H1 (cell line): ENCODE results near the gene RAVER2. TPM values are rescaled to one million over a fixed set of nuclear protein-coding genes. Genes with fewer than 3 reads are reported as not detected.

Experiments
- CTCF ChIA-PET: fragments of 300-600 bp; sonication (Branson Sonifier 250); formaldehyde crosslinking; loops from one replicate; lab custom pipeline; 2021; ENCODE audit not compliant: partially characterized antibody; lab: Charles Lee
- POLR2A ChIA-PET: fragments of 300-600 bp; sonication (Branson Sonifier 250); formaldehyde crosslinking; loops from one replicate; lab custom pipeline; 2021; ENCODE audit warnings: inconsistent platforms; ENCODE audit not compliant: partially characterized antibody; lab: Charles Lee
- DNase-seq, 2 experiments: peaks; one replicate each; pipeline versions ENCODE4 v3.0.0 to v3.0.0-alpha.2; 2010 to 2022; ENCODE audit warnings: low spot score in 2 of 2, low read depth in 1 of 2, mixed read lengths in 1 of 2
- FAIRE-seq: peaks from 2 replicates; lab custom pipeline; 2011; peaks lifted over from hg19 to GRCh38; lab: Jason Lieb, UNC
- H2AFZ ChIP-seq: 2 replicates; pipeline ENCODE4 v1.8.1; 2012; ENCODE audit warnings: low read length, inconsistent platforms
- H2AK5ac ChIP-seq: 2 replicates; pipeline ENCODE4 v1.6.1; 2013; ENCODE audit warnings: low read depth, low read length
- H2BK120ac ChIP-seq: replicated peaks from 2 replicates; pipeline ENCODE3; 2013; ENCODE audit warnings: low read depth, low read length, inconsistent platforms
- H2BK12ac ChIP-seq: 2 replicates; pipeline ENCODE4 v1.6.1; 2013; ENCODE audit warnings: low read depth, low read length
- H2BK15ac ChIP-seq: 2 replicates; pipeline ENCODE4 v1.6.1; 2013; ENCODE audit warnings: low read length
- H2BK20ac ChIP-seq: 2 replicates; pipeline ENCODE4 v1.6.1; 2013; ENCODE audit warnings: low read length
- H2BK5ac ChIP-seq: 2 replicates; pipeline ENCODE4 v1.6.1; 2013; ENCODE audit warnings: low read depth, low read length
- H3K14ac ChIP-seq: 2 replicates; pipeline ENCODE4 v1.6.1; 2013; ENCODE audit warnings: inconsistent platforms; ENCODE audit not compliant: insufficient read length
- H3K18ac ChIP-seq: 2 replicates; pipeline ENCODE4 v1.6.1; 2013; ENCODE audit warnings: low read length; ENCODE audit errors: extremely low read depth
- H3K23ac ChIP-seq: 2 replicates; pipeline ENCODE4 v1.6.1; 2013; ENCODE audit warnings: inconsistent platforms; ENCODE audit not compliant: insufficient read length
- H3K23me2 ChIP-seq: 2 replicates; pipeline ENCODE4 v1.6.1; 2013; ENCODE audit warnings: low read depth, low read length
- H3K27ac ChIP-seq: 2 replicates; pipeline ENCODE4 v1.6.1; 2011; ENCODE audit warnings: low read depth, low read length, inconsistent platforms
- H3K27me3 ChIP-seq, 4 experiments: replicated peaks in 1 of 4; 1 replicate in 1 of 4; 2 replicates in 3 of 4; pipeline versions ENCODE4 v1.6.1 to v1.8.1; 2011 to 2013; ENCODE audit warnings: low read length in 3 of 4, mild to moderate bottlenecking in 3 of 4, inconsistent platforms in 2 of 4, mixed read lengths in 2 of 4, moderate library complexity in 1 of 4; ENCODE audit not compliant: control insufficient read depth in 3 of 4, insufficient read depth in 3 of 4; ENCODE audit errors: extremely low read depth in 1 of 4
- H3K36me3 ChIP-seq, 4 experiments: 2 replicates each; pipeline versions ENCODE4 v1.6.1 to v1.8.1; 2011 to 2013; ENCODE audit warnings: mild to moderate bottlenecking in 4 of 4, low read length in 3 of 4, moderate library complexity in 2 of 4, control low read depth in 1 of 4, inconsistent platforms in 1 of 4; ENCODE audit not compliant: insufficient read depth in 4 of 4, control insufficient read depth in 2 of 4
- H3K4ac ChIP-seq: replicated peaks from 2 replicates; pipeline ENCODE3; 2013; ENCODE audit warnings: low read length, low read depth, mixed read lengths, inconsistent platforms; ENCODE audit not compliant: insufficient read length
- H3K4me1 ChIP-seq, 4 experiments: replicated peaks in 1 of 4; 1 replicate in 1 of 4; 2 replicates in 3 of 4; pipeline versions ENCODE4 v1.6.1 to v1.8.1; 2011 to 2013; ENCODE audit warnings: low read length in 3 of 4, inconsistent platforms in 2 of 4, mixed read lengths in 1 of 4; ENCODE audit not compliant: insufficient read depth in 4 of 4, control insufficient read depth in 3 of 4
- H3K4me2 ChIP-seq, 2 experiments: 2 replicates each; pipeline versions ENCODE4 v1.6.1 to v1.8.1; 2011 to 2013; ENCODE audit warnings: low read depth in 2 of 2, low read length in 2 of 2, control low read depth in 1 of 2, inconsistent platforms in 1 of 2, mild to moderate bottlenecking in 1 of 2; ENCODE audit not compliant: insufficient read depth in 1 of 2
- H3K4me3 ChIP-seq, 4 experiments: fragments of 200-600, 300-600 bp in 1 of 4; sonication (generic), shearing (Covaris generic), sonication (Bioruptor Twin) in 1 of 4; 2 replicates each; pipeline versions ENCODE4 v1.5.1 to v1.8.1; 2011 to 2016; ENCODE audit warnings: low read length in 4 of 4, low read depth in 3 of 4, control low read depth in 2 of 4, inconsistent platforms in 2 of 4, mild to moderate bottlenecking in 2 of 4, mixed read lengths in 1 of 4, moderate library complexity in 1 of 4; ENCODE audit not compliant: insufficient read depth in 2 of 4; ENCODE audit errors: extremely low read depth in 1 of 4
- H3K56ac ChIP-seq: replicated peaks from 2 replicates; pipeline ENCODE3; 2013; ENCODE audit warnings: low read depth, mild to moderate bottlenecking, mixed read lengths, low read length, inconsistent platforms; ENCODE audit not compliant: insufficient read length
- H3K79me1 ChIP-seq: 2 replicates; pipeline ENCODE4 v1.6.1; 2013; ENCODE audit warnings: low read depth, low read length, control low read depth
- H3K79me2 ChIP-seq, 2 experiments: 2 replicates each; pipeline versions ENCODE4 v1.6.1 to v1.8.1; 2012 to 2013; ENCODE audit warnings: low read length in 2 of 2, mild to moderate bottlenecking in 2 of 2, inconsistent platforms in 1 of 2; ENCODE audit not compliant: insufficient read depth in 2 of 2, control insufficient read depth in 1 of 2
- H3K9ac ChIP-seq, 4 experiments: replicated peaks in 1 of 4; 1 replicate in 1 of 4; 2 replicates in 3 of 4; pipeline versions ENCODE4 v1.6.1 to v1.8.1; 2011 to 2013; ENCODE audit warnings: low read depth in 3 of 4, low read length in 3 of 4, control low read depth in 2 of 4, mild to moderate bottlenecking in 2 of 4, moderate library complexity in 2 of 4, inconsistent platforms in 1 of 4; ENCODE audit errors: extremely low read depth in 1 of 4
- H3K9me3 ChIP-seq, 2 experiments: 2 replicates each; pipeline versions ENCODE4 v1.6.1 to v1.8.1; 2012 to 2013; ENCODE audit warnings: mild to moderate bottlenecking in 2 of 2, moderate library complexity in 2 of 2, control low read depth in 1 of 2, inconsistent platforms in 1 of 2, low read depth in 1 of 2, low read length in 1 of 2, mixed read lengths in 1 of 2; ENCODE audit not compliant: insufficient read depth in 2 of 2
- H4K20me1 ChIP-seq, 2 experiments: replicated peaks in 1 of 2; 2 replicates each; pipeline versions ENCODE3 to v1.8.1; 2011 to 2013; ENCODE audit warnings: inconsistent platforms in 2 of 2, low read length in 2 of 2, mild to moderate bottlenecking in 1 of 2; ENCODE audit not compliant: insufficient read depth in 2 of 2, control insufficient read depth in 1 of 2
- H4K5ac ChIP-seq: 2 replicates; pipeline ENCODE4 v1.6.1; 2013; ENCODE audit warnings: low read length, low read depth, mixed read lengths, inconsistent platforms; ENCODE audit not compliant: insufficient read length
- H4K8ac ChIP-seq: 2 replicates; pipeline ENCODE4 v1.8.0; 2013; ENCODE audit warnings: mild to moderate bottlenecking, moderate library complexity, low read length, inconsistent platforms; ENCODE audit not compliant: insufficient read depth; ENCODE audit errors: extremely low read depth
- H4K91ac ChIP-seq: replicated peaks from 2 replicates; pipeline ENCODE3; 2013; ENCODE audit warnings: low read length, mixed read lengths, inconsistent platforms; ENCODE audit not compliant: insufficient read length
- ATF2 ChIP-seq: IDR thresholded peaks from 2 replicates; pipeline ENCODE4 v1.6.1; 2012; ENCODE audit warnings: low read length, inconsistent platforms
- CHD2 ChIP-seq: IDR thresholded peaks from 2 replicates; pipeline ENCODE4 v1.6.1; 2012; ENCODE audit warnings: low read length, improper control_type of control experiment
- GTF2F1 ChIP-seq: IDR thresholded peaks from 2 replicates; pipeline ENCODE4 v1.6.1; 2012; ENCODE audit warnings: low read depth, low read length, improper control_type of control experiment, borderline replicate concordance
- PHF8 ChIP-seq: fragments of 200-600 bp; sonication (generic); conservative IDR thresholded peaks from 2 replicates; pipeline ENCODE4 v1.7.1; 2012; ENCODE audit warnings: low read depth, mild to moderate bottlenecking, inconsistent platforms, low read length, moderate library complexity
- RAD21 ChIP-seq, 2 experiments: IDR thresholded peaks in 1 of 2; conservative IDR thresholded peaks in 1 of 2; 2 replicates each; pipeline ENCODE4 v1.6.1; 2011; ENCODE audit warnings: low read depth in 2 of 2, low read length in 2 of 2, improper control_type of control experiment in 1 of 2, inconsistent platforms in 1 of 2, mild to moderate bottlenecking in 1 of 2, moderate library complexity in 1 of 2
- RXRA ChIP-seq: IDR thresholded peaks from 2 replicates; pipeline ENCODE4 v1.6.1; 2011; ENCODE audit warnings: low read depth, mild to moderate bottlenecking, low read length, moderate library complexity; ENCODE audit not compliant: insufficient read depth
- SAP30 ChIP-seq: fragments of 300-600 bp; sonication (generic); IDR thresholded peaks from 2 replicates; pipeline ENCODE4 v1.7.1; 2012; ENCODE audit warnings: low read length, moderate library complexity, mild to moderate bottlenecking, inconsistent platforms; ENCODE audit not compliant: insufficient read depth, insufficient replicate concordance
- SP1 ChIP-seq: IDR thresholded peaks from 2 replicates; pipeline ENCODE4 v1.6.1; 2011; ENCODE audit warnings: low read depth, low read length
- SRF ChIP-seq: IDR thresholded peaks from 2 replicates; pipeline ENCODE4 v1.6.1; 2011; ENCODE audit warnings: mild to moderate bottlenecking, low read depth, low read length, moderate library complexity
- TCF12 ChIP-seq: IDR thresholded peaks from 2 replicates; pipeline ENCODE4 v1.6.1; 2011; ENCODE audit warnings: low read depth, mild to moderate bottlenecking, low read length
- TEAD4 ChIP-seq: IDR thresholded peaks from 2 replicates; pipeline ENCODE4 v1.6.1; 2012; ENCODE audit warnings: low read depth, low read length, inconsistent platforms, mixed read lengths
- YY1 ChIP-seq: IDR thresholded peaks from 2 replicates; pipeline ENCODE4 v1.6.1; 2011; ENCODE audit warnings: low read depth, mild to moderate bottlenecking, low read length
- WGBS, 2 experiments: shearing (Covaris generic) in 1 of 2; methylation state at CpG; one replicate each; pipeline versions ENCODE4 v1.1.6 to v1.1.7; 2013 to 2015; ENCODE audit warnings: low lambda C conversion rate in 2 of 2, mixed read lengths in 2 of 2, inconsistent platforms in 1 of 2, low coverage in 1 of 2, missing lambda C conversion rate in 1 of 2; ENCODE audit not compliant: insufficient replicate concordance in 2 of 2, insufficient coverage in 1 of 2, insufficient read length in 1 of 2; ENCODE audit errors: extremely low coverage in 1 of 2, missing lambda C conversion rate in 1 of 2; 5-methylcytosine and 5-hydroxymethylcytosine counted together
- polyA plus RNA-seq, 7 experiments: library from polyadenylated mRNA; depleted of rRNA in 3 of 7; stranded (reverse) in 5 of 7; unstranded in 2 of 7; fragments of >200 nt in 5 of 7; fragments of 200-250 nt in 2 of 7; gene quantifications; 1 replicate in 5 of 7; 2 replicates in 1 of 7; 4 replicates in 1 of 7; pipeline versions ENCODE4 v1.2.1 to v1.2.3, GENCODE V29; 2011 to 2013; ENCODE audit warnings: missing spikeins in 2 of 7, mixed read lengths in 2 of 7
- total RNA-seq: library from RNA; stranded (reverse); fragmentation: NEBNext Ultra II Directional; extraction: Animal tissue kit (Norgen Biotek cat#: 25700); gene quantifications from 2 replicates; pipeline ENCODE4 v1.2.1, GENCODE V29; 2021

The RAVER2 gene
- total and polyA plus RNA-seq, 2 of the 8 experiments (the other 6 are each of a cell fraction or from before 2014, with no cell fraction given) = 10.5 to 19.5 TPM

GRCh38 chr1:64861611-64862010 lies 116.7 kb downstream of the RAVER2 start:
- no peak overlapping the region for H2BK5ac ChIP-seq
- WGBS, 2 experiments = 50% methylated on average over 4 of the region's 4 CpGs; no CpG with 5 or more reads in 1 of the 2 experiments
- H3K4me1 ChIP-seq = peaks cover 0 to 7% (median 1%) of the 10 kb centered on the region in 4 experiments; a peak in 2 of 7 replicates
- H3K23me2 ChIP-seq = no peaks in the 10 kb centered on the region
- H4K5ac ChIP-seq = no peak overlapping the region
- no peak overlapping the region for H3K56ac ChIP-seq
- no peak overlapping the region for H3K9ac ChIP-seq
- H2BK15ac ChIP-seq = no peak overlapping the region
- no peak overlapping the region; the same call in 1 of the 2 replicates for H2BK12ac ChIP-seq
- no peaks in the 10 kb centered on the region for H3K9me3 ChIP-seq
- H3K79me2 ChIP-seq = no peaks in the 10 kb centered on the region
- no peak overlapping the region for H3K14ac ChIP-seq
- no peak overlapping the region for H2BK120ac ChIP-seq
- no peak overlapping the region for H2AK5ac ChIP-seq
- H3K4ac ChIP-seq = no peak overlapping the region
- DNase-seq = peak; percentile 39 to 62
- H2BK20ac ChIP-seq = no peak overlapping the region
- H4K8ac ChIP-seq = no peak overlapping the region
- ChIA-PET CTCF (interaction anchor here (0.6 to 1.7 kb wide), 10 partner anchors 9 to 221 kb away, joined by 3 to 10 read pairs (median 4); no protein-coding TSS in a partner anchor), POLR2A (no interaction called here)
- H3K36me3 ChIP-seq = no peaks in the 10 kb centered on the region
- H3K27ac ChIP-seq = no peak overlapping the region
- no peak overlapping the region for H3K4me3 ChIP-seq
- H4K20me1 ChIP-seq = peaks cover 0 to 4% of the 10 kb centered on the region in 2 experiments
- no peaks in the 10 kb centered on the region for H3K27me3 ChIP-seq
- H3K23ac ChIP-seq = no peak overlapping the region
- peak; percentile 79 for FAIRE-seq
- H3K79me1 ChIP-seq = no peaks in the 10 kb centered on the region
- no peak overlapping the region for H2AFZ ChIP-seq
- no peak overlapping the region for H3K4me2 ChIP-seq
- H3K18ac ChIP-seq = no peak overlapping the region
- H4K91ac ChIP-seq = no peak overlapping the region
- TF ChIP-seq PHF8 = no peak
- TF ChIP-seq CHD2 = no peak
- TF ChIP-seq RXRA = 0 out of 2 replicates have a peak, but pooled peaks have one; percentile 3
- TF ChIP-seq RAD21 (IDR thresholded peaks at IDR 0.05 in 1 of 2, conservative IDR thresholded peaks at IDR 0.05 in 1 of 2; ENCODE audit: low read depth in 2 of 2, low read length in 2 of 2) = peak; percentile 91 to 94
- no peak for TF ChIP-seq SRF
- TF ChIP-seq GTF2F1 = no peak
- TF ChIP-seq YY1 = no peak
- 0 out of 2 replicates have a peak, but pooled peaks have one; percentile 59 for TF ChIP-seq TCF12
- no peak for TF ChIP-seq SP1
- TF ChIP-seq TEAD4 = peak; percentile 69; the same call in 1 of the 2 replicates
- TF ChIP-seq ATF2 = no peak
- no peak for TF ChIP-seq SAP30
